ENCODE measurements around the gene MYH7.
"Not testable (repeated sequence)": the region's sequence is repeated elsewhere in the genome, so short reads cannot be mapped to it uniquely, and the experiment has no call there.

Gene MYH7

DNA sequence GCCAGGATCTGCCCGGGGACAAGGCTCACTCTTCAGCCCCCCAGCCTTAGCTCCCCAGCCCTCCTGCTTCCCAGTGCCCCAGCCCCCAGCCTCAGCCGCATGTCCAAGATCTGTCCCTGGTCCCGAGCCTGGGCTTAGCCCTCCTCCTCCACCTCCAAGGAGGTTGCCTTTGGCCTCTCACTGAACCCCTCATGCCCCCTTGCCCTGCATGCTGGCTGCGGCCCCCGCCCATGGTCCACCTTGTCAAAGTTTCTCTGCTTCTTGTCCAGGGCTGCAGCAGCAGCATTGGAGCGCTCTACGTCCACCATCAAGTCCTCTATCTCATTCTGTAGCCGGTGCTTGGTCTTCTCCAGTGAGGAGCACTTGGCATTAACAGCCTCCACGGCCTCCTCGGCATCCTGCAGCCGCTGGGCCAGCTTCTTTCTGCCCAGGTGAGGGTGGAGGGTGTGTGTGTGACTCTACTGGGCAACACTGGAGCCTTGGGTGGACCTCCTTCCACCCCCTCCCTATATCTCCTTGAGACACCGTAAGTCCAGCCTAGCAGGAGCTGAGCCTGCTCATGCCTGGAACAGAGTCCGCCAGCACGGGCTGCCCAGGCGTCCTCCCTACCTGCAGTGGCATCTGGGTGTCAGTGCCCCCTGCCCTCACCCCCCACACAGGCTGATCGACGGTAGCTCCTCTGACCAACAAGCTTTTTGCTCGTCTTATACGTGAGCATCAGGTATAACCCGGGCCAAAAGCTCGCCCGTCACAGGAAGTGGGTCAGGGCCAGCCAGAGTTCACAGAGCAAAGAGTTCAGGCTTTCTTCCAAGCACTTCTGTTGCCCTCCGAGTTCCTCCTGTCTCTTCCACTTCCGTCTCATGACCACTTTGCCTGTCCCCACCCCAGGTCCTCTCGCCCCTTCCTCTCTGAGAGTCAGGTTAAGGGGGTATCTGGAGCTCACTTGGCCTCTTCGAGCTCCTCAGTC lies 47.3 kb downstream of the MYH7 start:
- DNase-seq (ENCODE audit: low read depth in 2 of 2), result no peak

DNA sequence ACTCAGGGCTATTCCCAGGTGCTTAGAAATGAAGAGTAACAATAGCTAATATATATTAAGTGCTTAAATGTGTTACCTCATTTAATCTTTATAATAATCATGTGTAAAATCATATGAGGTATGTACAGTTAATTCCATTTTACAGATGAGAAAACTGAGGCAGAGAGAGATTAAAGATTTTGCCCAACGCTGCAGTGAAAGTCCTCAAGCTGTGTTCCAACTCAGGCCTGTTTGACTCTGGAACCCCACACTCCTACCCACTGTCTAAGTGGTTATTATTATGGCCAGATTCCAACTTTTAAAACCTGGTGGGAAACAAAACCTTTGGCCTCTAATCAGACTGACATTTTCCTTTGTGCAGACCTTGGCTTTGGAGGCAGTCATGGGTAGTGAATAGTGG lies 48.5 kb downstream of the MYH7 start:
- DNase-seq (ENCODE audit: low read depth in 2 of 2), result no peak

DNA sequence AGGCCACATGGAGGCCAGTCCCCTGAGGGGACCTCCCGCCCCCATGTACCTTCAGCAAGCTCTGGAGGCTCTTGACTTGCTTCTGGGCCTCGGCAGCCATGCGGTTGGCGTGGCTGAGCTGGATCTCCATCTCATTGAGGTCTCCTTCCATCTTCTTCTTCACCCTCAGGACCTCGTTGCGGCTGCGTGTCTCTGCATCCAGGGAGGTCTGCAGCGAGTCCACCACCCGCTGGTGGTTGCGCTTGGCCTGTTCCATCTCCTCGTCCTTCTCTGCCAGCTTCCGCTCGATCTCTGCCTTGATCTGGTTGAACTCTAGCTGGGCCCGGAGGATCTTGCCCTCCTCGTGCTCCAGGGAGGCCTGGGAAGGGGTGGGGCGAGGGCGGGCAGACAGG lies 49.2 kb downstream of the MYH7 start:
- DNase-seq (ENCODE audit: low read depth in 2 of 2), result not testable (repeated sequence)

DNA sequence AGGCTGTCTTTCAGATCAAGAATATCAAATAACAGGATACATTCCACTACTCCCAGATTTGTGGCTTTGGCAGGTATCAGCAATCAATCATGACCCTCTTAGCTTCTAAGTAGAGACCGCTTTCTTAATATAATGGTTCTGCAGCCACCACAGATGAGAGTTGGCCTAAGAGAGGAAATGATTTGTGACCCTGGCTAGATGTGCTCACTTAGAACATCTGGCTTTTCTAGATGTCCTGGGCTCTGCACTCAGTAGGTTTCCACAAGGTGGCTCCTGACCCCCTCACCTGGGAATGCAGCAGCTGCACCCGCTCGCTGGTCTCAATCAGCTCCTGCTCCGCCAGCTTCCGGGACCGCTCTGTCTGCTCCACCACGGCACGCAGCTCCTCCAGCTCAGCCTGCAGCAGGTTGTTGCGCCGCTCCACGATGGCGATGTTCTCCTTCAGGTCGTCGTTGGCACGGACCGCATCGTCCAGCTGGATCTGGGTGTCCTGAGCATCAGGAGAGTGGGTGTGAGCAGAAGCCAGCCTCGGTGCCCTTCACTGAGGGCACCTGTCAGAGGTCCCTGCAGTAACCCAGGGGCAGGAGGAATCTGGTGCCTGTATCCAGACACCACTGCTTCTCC lies 49.7 kb downstream of the MYH7 start:
- DNase-seq (ENCODE audit: low read depth in 2 of 2), result no peak

DNA sequence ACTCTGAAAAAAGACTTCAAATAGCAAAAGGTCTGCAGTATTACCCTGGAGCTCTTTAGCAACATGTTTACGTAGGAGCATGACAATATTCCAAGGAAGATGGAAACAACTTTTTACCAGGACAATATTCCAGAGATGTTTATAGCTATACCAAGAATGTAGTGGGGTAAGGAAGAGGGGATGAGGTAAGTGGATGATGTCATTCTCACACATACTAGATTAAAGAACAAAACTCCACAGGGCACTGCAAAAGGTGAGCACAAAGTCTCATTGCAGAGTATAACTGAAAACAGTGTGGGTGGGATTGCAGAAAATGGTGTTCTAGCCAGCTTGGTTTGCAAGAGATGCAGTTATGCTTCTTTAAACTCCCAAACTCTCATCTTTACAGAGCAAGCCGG lies 50.2 kb downstream of the MYH7 start:
- DNase-seq (ENCODE audit: low read depth in 2 of 2), result no peak

DNA sequence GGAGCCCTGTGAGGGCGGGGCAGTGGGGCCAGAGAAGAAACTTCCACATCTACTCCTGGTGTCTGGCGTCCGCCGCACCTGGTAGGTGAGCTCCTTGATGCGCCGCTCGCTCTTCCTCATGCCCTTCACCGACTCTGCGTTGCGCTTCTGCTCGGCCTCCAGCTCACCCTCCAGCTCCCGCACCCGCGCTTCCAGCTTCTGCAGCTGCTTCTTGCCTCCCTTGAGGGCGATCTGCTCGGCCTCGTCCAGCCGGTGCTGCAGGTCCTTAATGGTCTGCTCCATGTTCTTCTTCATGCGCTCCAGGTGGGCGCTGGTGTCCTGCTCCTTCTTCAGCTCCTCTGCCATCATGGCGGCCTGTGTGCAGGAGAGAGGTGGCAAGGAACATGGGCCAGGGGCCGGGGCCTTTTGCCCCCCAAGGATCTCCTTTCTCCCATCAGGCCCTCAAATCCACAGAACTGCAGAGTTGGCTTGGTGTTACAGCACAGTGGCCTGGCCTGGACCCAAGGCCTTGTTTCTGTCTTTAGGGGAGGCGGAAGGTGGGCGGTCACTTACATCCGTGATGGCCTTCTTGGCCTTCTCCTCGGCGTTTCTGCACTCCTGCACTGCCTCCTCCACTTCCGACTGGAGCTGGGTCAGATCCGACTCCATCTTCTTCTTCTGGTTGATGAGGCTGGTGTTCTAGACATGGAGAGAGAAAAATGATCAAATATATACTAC lies 50.9 kb downstream of the MYH7 start:
- DNase-seq (ENCODE audit: low read depth in 2 of 2), result no peak

DNA sequence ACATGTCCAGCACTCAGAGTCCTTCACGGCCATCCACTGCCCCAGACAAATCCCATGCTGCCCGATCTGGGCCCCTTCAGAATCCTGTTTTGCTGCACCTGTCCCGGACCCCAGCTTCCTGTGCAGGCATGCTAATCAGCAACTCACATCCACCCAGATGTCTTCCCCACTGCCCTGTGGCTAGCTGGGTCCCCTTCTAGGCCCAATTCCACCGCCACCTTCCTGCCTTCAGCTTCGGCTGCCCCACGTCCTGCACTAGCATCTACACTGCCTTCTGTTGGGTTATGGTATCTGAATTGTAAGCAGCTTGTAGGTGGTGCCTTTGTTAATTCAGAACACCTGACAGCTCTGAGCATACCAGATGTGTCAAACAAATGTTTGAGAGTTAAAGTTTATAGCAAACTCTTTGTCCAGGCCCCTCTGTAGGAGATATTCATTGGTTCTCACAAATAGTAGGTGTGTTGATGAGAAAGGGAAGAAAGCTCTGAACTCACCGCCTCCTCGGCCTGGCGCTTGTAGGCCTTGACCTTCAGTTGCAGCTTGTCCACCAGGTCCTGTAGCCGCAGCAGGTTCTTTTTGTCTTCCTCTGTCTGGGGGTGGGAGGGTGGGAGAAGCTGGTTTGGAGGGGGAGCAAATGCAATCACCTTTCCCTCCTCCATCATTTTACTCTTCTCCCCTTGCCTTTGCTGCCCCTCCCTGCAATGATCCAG lies 52.6 kb downstream of the MYH7 start:
- DNase-seq (ENCODE audit: low read depth in 2 of 2), result no peak

DNA sequence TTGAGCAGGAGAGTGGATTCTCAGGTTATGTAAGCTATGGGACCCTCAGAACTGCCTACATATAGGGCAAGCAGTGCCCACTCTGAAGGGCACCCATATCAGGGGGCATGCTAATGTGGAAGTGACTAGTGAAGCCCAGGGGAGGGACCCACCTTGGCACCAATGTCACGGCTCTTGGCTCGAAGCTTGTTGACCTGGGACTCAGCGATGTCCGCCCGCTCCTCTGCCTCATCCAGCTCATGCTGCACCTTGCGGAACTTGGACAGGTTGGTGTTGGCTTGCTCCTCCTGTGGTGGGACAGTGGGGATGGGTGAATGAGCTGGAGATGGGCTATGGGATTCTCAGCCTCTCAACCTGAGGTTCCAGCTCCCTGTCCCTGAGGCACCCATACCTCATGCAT lies 53.2 kb downstream of the MYH7 start:
- no peak for DNase-seq (ENCODE audit: low read depth in 2 of 2)

DNA sequence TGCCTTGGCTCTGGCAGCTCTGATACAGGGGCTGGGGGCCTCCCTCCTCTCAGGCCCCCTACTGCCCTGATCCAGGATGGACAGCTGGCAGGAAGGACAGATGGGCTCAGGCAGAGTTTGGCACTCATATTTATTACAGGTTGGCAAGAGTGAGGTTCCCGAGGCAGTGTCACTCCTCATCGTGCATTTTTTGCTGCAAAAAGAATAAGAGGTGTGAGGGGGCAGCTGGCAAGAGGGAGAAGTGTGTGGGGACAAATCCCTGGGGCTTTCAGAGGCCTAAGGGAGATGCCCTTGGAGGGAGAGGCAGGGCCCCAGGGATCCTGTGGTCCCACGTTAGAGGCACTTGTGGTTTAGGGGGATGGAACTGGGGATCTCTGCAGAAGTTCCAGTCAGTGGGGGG lies 53.6 kb downstream of the MYH7 start:
- DNase-seq (ENCODE audit: low read depth in 2 of 2), result no peak

DNA sequence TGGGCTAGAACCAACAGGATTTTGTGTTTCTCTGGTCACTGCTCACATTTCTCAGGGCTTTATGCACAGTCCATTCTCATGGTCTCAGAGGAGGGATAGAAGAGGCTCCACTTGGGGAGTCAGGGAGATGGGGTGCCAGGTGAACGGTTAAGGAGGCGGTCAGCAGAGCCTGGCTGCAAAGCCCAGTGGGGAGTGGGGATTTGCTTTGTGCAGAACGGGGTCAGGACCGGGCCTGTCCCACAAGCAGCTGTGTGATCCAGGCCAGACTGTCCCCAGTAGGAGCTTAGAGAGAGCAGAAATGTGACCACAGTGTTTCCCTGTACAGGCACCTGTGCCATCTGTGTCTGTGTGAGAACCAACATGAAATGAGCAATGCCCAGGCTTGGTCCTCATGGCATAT lies 54.5 kb downstream of the MYH7 start:
- DNase-seq (ENCODE audit: low read depth in 2 of 2), result no peak

DNA sequence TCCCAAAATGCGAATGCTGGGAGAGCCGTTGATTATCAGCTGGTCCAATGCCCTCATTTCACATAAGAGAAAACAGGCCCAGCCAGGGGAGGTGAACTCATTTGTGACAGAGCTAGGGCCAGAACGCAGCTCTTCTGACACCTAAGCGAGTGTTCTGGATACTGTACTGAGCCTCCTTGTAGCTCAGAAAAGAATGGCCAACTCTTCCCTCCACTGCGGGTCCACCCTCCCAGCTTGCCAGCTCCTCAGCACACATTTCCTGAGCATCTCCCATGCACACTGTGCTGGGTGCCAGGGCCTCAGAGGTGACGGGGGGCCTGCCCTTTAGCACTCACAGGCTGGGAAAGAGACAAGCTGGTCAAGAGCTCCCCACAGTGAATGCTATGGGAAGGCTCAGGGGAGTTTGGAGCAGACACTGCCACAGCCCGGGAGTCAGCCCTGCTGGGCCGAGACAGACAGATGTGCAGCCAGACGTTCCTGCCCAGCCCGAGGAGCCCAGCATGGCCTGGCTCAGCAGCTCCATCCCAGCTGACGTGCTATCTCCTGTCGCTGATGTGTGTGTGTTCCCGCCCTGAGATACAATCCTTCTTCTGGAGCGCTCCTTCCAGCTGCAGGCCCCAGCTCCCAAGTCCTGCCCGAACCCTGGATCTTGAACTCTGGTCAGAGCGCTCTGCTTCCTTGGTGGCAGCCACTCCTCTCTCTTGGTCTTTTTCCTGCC lies 55.1 kb downstream of the MYH7 start:
- DNase-seq (ENCODE audit: low read depth in 2 of 2), result no peak

DNA sequence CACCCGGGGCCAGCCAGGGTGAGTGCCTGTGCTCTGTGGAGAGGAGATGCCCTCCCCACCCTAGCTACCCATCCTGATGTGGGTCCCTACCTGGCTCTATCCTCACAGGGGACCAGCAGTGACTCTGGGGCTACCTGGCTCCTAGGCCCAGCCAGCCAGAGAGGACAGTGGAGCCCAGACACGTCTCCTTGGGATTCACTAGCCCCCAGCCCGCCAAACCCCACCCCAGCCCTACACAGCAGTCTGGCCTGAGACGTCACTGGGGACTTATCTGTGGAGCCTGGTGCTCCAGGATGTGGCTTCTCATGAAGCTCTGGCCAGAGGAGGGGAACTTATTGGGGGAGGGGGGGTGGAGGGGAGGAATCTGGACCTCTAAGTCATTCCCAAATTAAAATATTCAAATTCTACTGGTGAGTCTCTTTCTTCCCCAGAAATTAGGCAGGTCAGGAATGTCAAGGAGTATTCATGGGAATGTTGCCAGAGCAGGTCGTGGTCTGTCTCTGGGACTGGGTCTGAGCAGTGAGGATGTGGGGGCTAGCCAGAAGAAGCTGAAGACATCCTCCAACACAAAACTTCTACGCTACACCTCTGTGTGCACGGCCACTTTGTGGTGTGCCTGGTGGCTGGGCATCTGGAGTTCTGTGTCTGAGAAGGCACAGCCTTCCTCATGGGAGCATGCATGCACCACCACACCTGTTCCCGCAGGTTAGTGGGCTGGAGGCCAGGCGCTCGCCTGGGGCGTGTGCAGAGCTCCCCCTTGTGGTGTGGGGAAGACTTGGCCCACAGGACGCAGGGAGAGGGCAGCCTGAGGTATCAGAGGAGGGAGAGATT lies 55.9 kb downstream of the MYH7 start:
- peak; percentile 39 to 46 for DNase-seq (ENCODE audit: low read depth in 2 of 2)

DNA sequence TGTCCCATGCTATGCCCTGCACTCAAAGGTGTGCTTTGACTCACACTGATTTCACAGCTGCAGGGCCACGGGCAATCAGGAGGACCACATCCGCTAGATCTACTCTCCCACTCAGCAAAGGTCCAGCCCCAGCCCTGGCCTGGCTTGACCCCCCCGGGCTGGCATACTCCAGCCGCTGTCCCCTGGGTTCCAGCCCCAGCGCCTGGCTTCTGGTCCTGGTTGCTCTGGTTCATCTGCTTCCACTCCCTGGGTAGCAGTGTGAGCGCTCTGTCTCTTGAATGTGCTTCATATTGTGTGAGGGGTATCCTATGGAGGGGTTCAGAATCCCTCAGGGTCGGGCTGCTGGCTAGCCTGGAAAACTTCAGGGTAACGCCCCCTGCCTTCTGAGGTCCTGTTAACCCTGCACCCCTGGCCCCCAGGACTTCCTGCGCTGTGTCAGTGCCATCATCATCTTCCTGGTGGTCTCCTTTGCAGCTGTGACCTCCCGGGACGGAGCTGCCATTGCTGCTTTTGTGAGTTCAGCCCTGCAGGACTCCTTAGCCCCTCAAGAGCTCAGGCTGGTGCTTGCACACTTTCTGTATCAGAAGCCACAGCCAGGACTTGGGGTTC lies 56.7 kb downstream of the MYH7 start:
- no peak for DNase-seq (ENCODE audit: low read depth in 2 of 2)

DNA sequence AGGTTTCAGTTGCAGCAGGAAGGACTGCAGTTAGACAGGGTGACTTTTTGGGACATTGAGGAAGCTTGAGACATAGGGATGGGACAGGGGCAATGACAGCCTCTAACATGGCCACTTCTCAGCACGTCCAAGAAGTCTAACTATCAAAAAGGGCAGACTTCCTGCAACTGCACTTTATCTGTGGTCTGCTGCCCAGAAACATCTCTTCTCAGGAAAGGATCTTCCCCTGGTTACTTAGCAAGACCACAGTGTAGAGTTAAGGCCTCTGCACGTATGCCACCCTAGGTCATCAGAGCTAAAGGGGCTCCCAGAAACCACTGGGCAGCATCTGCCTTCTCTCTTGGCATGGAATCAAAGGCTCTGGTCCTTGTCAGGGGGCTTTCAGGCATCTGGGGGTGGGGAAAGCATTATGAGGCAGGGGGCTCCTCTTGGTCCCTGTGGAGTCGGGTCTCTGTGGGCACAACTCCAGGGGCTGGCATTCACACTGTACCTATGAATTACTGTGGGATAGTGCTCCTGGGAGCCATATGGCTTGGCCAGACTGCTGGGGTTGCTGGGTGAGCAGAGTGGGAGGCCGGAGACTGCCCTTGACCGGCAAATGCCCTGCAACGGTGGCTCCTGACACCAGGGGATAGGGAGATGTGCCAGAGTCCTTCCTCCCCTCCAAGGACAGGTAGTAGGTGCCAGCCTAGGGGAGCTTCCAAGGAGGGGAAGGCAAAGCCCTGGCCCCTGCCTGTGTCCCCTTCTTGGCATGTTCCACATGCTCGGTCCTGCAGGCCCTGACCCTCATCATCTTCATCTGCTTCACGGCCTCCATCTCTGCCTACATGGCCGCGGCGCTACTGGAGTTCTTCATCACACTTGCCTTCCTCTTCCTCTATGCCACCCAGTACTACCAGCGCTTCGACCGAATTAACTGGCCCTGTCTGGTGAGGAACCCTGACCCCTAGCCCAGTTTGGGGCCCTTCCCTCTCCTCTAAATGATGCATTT lies 57.6 kb downstream of the MYH7 start:
- no peak for DNase-seq (ENCODE audit: low read depth in 2 of 2)

DNA sequence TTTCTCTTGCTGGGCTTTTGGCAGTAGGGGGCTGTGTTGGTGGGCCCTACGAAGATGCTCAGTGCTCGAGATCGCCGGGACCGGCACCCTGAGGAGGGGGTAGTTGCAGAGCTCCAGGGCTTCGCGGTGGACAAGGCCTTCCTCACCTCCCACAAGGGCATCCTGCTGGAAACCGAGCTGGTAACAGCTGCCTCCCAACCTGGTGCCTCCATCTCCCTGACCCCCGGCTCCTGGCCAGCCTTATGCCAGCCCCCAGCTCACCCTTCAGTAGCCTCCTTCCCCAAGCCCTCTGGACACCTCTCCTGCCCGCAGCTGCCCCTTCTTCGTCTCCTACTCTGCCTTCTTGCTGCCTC lies 58.3 kb downstream of the MYH7 start:
- DNase-seq (ENCODE audit: low read depth in 2 of 2), result no peak

DNA sequence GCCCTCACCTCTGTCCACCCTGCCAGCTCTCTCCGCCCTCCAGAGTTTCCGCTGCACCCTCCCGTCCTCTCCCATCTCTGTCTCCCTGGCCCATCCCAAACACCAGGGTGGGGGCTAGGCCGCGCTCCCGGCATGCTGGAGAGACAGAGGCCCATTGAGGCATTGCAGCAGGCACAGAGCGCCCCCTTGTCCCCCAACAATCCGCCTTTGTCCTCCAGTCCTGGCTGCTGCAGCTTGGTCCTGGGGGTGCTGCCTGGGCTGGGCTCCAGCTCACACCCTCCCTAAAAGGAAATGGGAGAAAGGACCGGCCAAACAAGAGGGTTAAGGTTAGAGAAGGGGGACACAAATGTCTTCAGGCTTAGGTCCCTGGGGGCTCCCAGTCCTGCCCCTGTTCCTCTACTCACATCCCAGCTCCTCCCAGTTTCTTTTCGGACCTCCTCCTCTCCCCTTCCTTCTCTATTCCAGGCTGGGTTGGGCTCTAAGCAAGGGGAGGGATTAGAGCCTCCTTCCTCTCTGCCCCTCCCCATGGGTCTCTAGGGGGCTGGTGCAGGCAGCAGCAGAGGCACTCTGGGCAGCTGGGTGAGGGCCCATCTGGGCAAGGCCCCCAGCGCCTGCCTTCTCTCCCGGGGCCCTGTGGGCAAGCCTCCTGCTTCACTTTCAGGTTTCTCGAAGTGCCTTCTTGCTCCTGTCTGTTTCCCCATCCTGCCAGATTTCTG lies 58.8 kb downstream of the MYH7 start, which contains the start of gene CMTM5:
TSS of gene CMTM5 (plus strand) at position 565 of the 716 bp plus-strand sequence. CDS start 206 bp downstream, outside the sequence.
- DNase-seq (ENCODE audit: low read depth in 2 of 2), result no peak

DNA sequence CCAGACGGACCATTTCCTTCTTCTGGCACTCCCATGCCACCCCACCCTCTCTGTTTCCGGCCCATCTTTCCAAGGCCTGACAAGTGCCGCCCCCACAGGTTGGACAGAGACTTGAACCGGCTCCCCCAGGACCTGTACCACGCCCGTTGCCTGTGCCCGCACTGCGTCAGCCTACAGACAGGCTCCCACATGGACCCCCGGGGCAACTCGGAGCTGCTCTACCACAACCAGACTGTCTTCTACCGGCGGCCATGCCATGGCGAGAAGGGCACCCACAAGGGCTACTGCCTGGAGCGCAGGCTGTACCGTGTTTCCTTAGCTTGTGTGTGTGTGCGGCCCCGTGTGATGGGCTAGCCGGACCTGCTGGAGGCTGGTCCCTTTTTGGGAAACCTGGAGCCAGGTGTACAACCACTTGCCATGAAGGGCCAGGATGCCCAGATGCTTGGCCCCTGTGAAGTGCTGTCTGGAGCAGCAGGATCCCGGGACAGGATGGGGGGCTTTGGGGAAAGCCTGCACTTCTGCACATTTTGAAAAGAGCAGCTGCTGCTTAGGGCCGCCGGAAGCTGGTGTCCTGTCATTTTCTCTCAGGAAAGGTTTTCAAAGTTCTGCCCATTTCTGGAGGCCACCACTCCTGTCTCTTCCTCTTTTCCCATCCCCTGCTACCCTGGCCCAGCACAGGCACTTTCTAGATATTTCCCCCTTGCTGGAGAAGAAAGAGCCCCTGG lies 59.8 kb downstream of the MYH7 start:
- no peak for DNase-seq (ENCODE audit: low read depth in 2 of 2)

Data from stimulated activated CD8-positive, alpha-beta memory T cell treated with anti-CD3 and anti-CD28 coated beads, Interleukin-2, amount 100 ng/mL, for 48 hours (primary cell).